AG04449 (cell line): ENCODE data around the gene UBE2F.

ENCODE experiments used
- CTCF ChIA-PET: fragments of 350-600 bp; formaldehyde crosslinking; extraction: SDS; loops from one replicate; lab custom pipeline; 2021; ENCODE audit warnings: antibody characterized with exemption; lab: Yijun Ruan, JAX
- POLR2A ChIA-PET: fragments of 400-600, 350-600 bp; formaldehyde crosslinking; extraction: SDS; loops from one replicate; lab custom pipeline; 2020; ENCODE audit warnings: antibody characterized with exemption, inconsistent platforms; lab: Yijun Ruan, JAX
- DNase-seq: peaks from one replicate; pipeline ENCODE4 v3.0.0-alpha.2; 2010; ENCODE audit warnings: low read depth, low spot score
- H3K4me3 ChIP-seq: 2 replicates; pipeline ENCODE4 v1.5.1; 2011; ENCODE audit warnings: low read depth, mild to moderate bottlenecking, control low read depth, low read length
- CTCF ChIP-seq: IDR thresholded peaks from one replicate; pipeline ENCODE4 v1.5.1; 2011; ENCODE audit warnings: mild to moderate bottlenecking, moderate library complexity, low read length, control low read depth, inconsistent platforms; ENCODE audit not compliant: insufficient read depth; ENCODE audit errors: missing control alignments

UBE2F gene

GRCh38 chr2:238082151-238082550 is 115.3 kb downstream of the UBE2F start:
- ChIA-PET POLR2A (no interaction called here), CTCF (interaction anchor here (1.2 kb wide), 1 partner anchor 10 kb away, joined by 4 read pairs; no protein-coding TSS in a partner anchor)
- no peak for TF ChIP-seq CTCF

GRCh38 chr2:238082827-238083226 is 116.0 kb downstream of the UBE2F start:
- no peak for DNase-seq
- TF ChIP-seq CTCF = no peak
- ChIA-PET POLR2A (no interaction called here), CTCF (interaction anchor here (1.2 kb wide), 1 partner anchor 10 kb away, joined by 4 read pairs; no protein-coding TSS in a partner anchor)
- no peak overlapping the region for H3K4me3 ChIP-seq

More at GRCh38 chr2:238082151-238082550, 115.3 kb downstream of the UBE2F start:
- no peak for DNase-seq
- no peak overlapping the region for H3K4me3 ChIP-seq

GRCh38 chr2:238083919-238084318 is 117.1 kb downstream of the UBE2F start:
- DNase-seq = no peak
- no peak for TF ChIP-seq CTCF
- POLR2A ChIA-PET = no interaction called here
- CTCF ChIA-PET = no interaction called here
- H3K4me3 ChIP-seq = no peak overlapping the region

- POLR2A ChIA-PET = no interaction called here
- CTCF ChIA-PET = no interaction called here
- DNase-seq = no peak
- TF ChIP-seq CTCF = no peak
- no peak overlapping the region for H3K4me3 ChIP-seq
Measured at GRCh38 chr2:238084761-238085160, 117.9 kb downstream of the UBE2F start.

- ChIA-PET POLR2A (no interaction called here), CTCF (no interaction called here)
- no peak for TF ChIP-seq CTCF
- no peak overlapping the region for H3K4me3 ChIP-seq
- no peak for DNase-seq
Measured at GRCh38 chr2:238085899-238086298, 119.1 kb downstream of the UBE2F start.

- no peak for DNase-seq
- H3K4me3 ChIP-seq = no peak overlapping the region
- ChIA-PET POLR2A (interaction anchor here (0.5 to 0.7 kb wide), 2 partner anchors 25 to 47 kb away, joined by 3 read pairs; no protein-coding TSS in a partner anchor), CTCF (no interaction called here)
- no peak for TF ChIP-seq CTCF
Measured at GRCh38 chr2:238087211-238087610, 120.4 kb downstream of the UBE2F start.
